H1 (cell line): ENCODE results near the gene MSI1. TPM values are rescaled to one million over a fixed set of nuclear protein-coding genes. Genes with fewer than 3 reads are reported as not detected.

Experiments
- CTCF ChIA-PET: fragments of 300-600 bp; sonication (Branson Sonifier 250); formaldehyde crosslinking; loops from one replicate; lab custom pipeline; 2021; ENCODE audit not compliant: partially characterized antibody; lab: Charles Lee
- POLR2A ChIA-PET: fragments of 300-600 bp; sonication (Branson Sonifier 250); formaldehyde crosslinking; loops from one replicate; lab custom pipeline; 2021; ENCODE audit warnings: inconsistent platforms; ENCODE audit not compliant: partially characterized antibody; lab: Charles Lee
- DNase-seq, 2 experiments: peaks; one replicate each; pipeline versions ENCODE4 v3.0.0 to v3.0.0-alpha.2; 2010 to 2022; ENCODE audit warnings: low spot score in 2 of 2, low read depth in 1 of 2, mixed read lengths in 1 of 2
- FAIRE-seq: peaks from 2 replicates; lab custom pipeline; 2011; peaks lifted over from hg19 to GRCh38; lab: Jason Lieb, UNC
- H2AFZ ChIP-seq: 2 replicates; pipeline ENCODE4 v1.8.1; 2012; ENCODE audit warnings: low read length, inconsistent platforms
- H2AK5ac ChIP-seq: 2 replicates; pipeline ENCODE4 v1.6.1; 2013; ENCODE audit warnings: low read depth, low read length
- H2BK120ac ChIP-seq: replicated peaks from 2 replicates; pipeline ENCODE3; 2013; ENCODE audit warnings: low read depth, low read length, inconsistent platforms
- H2BK12ac ChIP-seq: 2 replicates; pipeline ENCODE4 v1.6.1; 2013; ENCODE audit warnings: low read depth, low read length
- H2BK15ac ChIP-seq: 2 replicates; pipeline ENCODE4 v1.6.1; 2013; ENCODE audit warnings: low read length
- H2BK20ac ChIP-seq: 2 replicates; pipeline ENCODE4 v1.6.1; 2013; ENCODE audit warnings: low read length
- H2BK5ac ChIP-seq: 2 replicates; pipeline ENCODE4 v1.6.1; 2013; ENCODE audit warnings: low read depth, low read length
- H3K14ac ChIP-seq: 2 replicates; pipeline ENCODE4 v1.6.1; 2013; ENCODE audit warnings: inconsistent platforms; ENCODE audit not compliant: insufficient read length
- H3K18ac ChIP-seq: 2 replicates; pipeline ENCODE4 v1.6.1; 2013; ENCODE audit warnings: low read length; ENCODE audit errors: extremely low read depth
- H3K23ac ChIP-seq: 2 replicates; pipeline ENCODE4 v1.6.1; 2013; ENCODE audit warnings: inconsistent platforms; ENCODE audit not compliant: insufficient read length
- H3K23me2 ChIP-seq: 2 replicates; pipeline ENCODE4 v1.6.1; 2013; ENCODE audit warnings: low read depth, low read length
- H3K27ac ChIP-seq: 2 replicates; pipeline ENCODE4 v1.6.1; 2011; ENCODE audit warnings: low read depth, low read length, inconsistent platforms
- H3K27me3 ChIP-seq, 4 experiments: replicated peaks in 1 of 4; 1 replicate in 1 of 4; 2 replicates in 3 of 4; pipeline versions ENCODE4 v1.6.1 to v1.8.1; 2011 to 2013; ENCODE audit warnings: low read length in 3 of 4, mild to moderate bottlenecking in 3 of 4, inconsistent platforms in 2 of 4, mixed read lengths in 2 of 4, moderate library complexity in 1 of 4; ENCODE audit not compliant: control insufficient read depth in 3 of 4, insufficient read depth in 3 of 4; ENCODE audit errors: extremely low read depth in 1 of 4
- H3K36me3 ChIP-seq, 4 experiments: 2 replicates each; pipeline versions ENCODE4 v1.6.1 to v1.8.1; 2011 to 2013; ENCODE audit warnings: mild to moderate bottlenecking in 4 of 4, low read length in 3 of 4, moderate library complexity in 2 of 4, control low read depth in 1 of 4, inconsistent platforms in 1 of 4; ENCODE audit not compliant: insufficient read depth in 4 of 4, control insufficient read depth in 2 of 4
- H3K4ac ChIP-seq: replicated peaks from 2 replicates; pipeline ENCODE3; 2013; ENCODE audit warnings: low read length, low read depth, mixed read lengths, inconsistent platforms; ENCODE audit not compliant: insufficient read length
- H3K4me1 ChIP-seq, 4 experiments: replicated peaks in 1 of 4; 1 replicate in 1 of 4; 2 replicates in 3 of 4; pipeline versions ENCODE4 v1.6.1 to v1.8.1; 2011 to 2013; ENCODE audit warnings: low read length in 3 of 4, inconsistent platforms in 2 of 4, mixed read lengths in 1 of 4; ENCODE audit not compliant: insufficient read depth in 4 of 4, control insufficient read depth in 3 of 4
- H3K4me2 ChIP-seq, 2 experiments: 2 replicates each; pipeline versions ENCODE4 v1.6.1 to v1.8.1; 2011 to 2013; ENCODE audit warnings: low read depth in 2 of 2, low read length in 2 of 2, control low read depth in 1 of 2, inconsistent platforms in 1 of 2, mild to moderate bottlenecking in 1 of 2; ENCODE audit not compliant: insufficient read depth in 1 of 2
- H3K4me3 ChIP-seq, 4 experiments: fragments of 200-600, 300-600 bp in 1 of 4; sonication (generic), shearing (Covaris generic), sonication (Bioruptor Twin) in 1 of 4; 2 replicates each; pipeline versions ENCODE4 v1.5.1 to v1.8.1; 2011 to 2016; ENCODE audit warnings: low read length in 4 of 4, low read depth in 3 of 4, control low read depth in 2 of 4, inconsistent platforms in 2 of 4, mild to moderate bottlenecking in 2 of 4, mixed read lengths in 1 of 4, moderate library complexity in 1 of 4; ENCODE audit not compliant: insufficient read depth in 2 of 4; ENCODE audit errors: extremely low read depth in 1 of 4
- H3K56ac ChIP-seq: replicated peaks from 2 replicates; pipeline ENCODE3; 2013; ENCODE audit warnings: low read depth, mild to moderate bottlenecking, mixed read lengths, low read length, inconsistent platforms; ENCODE audit not compliant: insufficient read length
- H3K79me1 ChIP-seq: 2 replicates; pipeline ENCODE4 v1.6.1; 2013; ENCODE audit warnings: low read depth, low read length, control low read depth
- H3K79me2 ChIP-seq, 2 experiments: 2 replicates each; pipeline versions ENCODE4 v1.6.1 to v1.8.1; 2012 to 2013; ENCODE audit warnings: low read length in 2 of 2, mild to moderate bottlenecking in 2 of 2, inconsistent platforms in 1 of 2; ENCODE audit not compliant: insufficient read depth in 2 of 2, control insufficient read depth in 1 of 2
- H3K9ac ChIP-seq, 4 experiments: replicated peaks in 1 of 4; 1 replicate in 1 of 4; 2 replicates in 3 of 4; pipeline versions ENCODE4 v1.6.1 to v1.8.1; 2011 to 2013; ENCODE audit warnings: low read depth in 3 of 4, low read length in 3 of 4, control low read depth in 2 of 4, mild to moderate bottlenecking in 2 of 4, moderate library complexity in 2 of 4, inconsistent platforms in 1 of 4; ENCODE audit errors: extremely low read depth in 1 of 4
- H3K9me3 ChIP-seq, 2 experiments: 2 replicates each; pipeline versions ENCODE4 v1.6.1 to v1.8.1; 2012 to 2013; ENCODE audit warnings: mild to moderate bottlenecking in 2 of 2, moderate library complexity in 2 of 2, control low read depth in 1 of 2, inconsistent platforms in 1 of 2, low read depth in 1 of 2, low read length in 1 of 2, mixed read lengths in 1 of 2; ENCODE audit not compliant: insufficient read depth in 2 of 2
- H4K20me1 ChIP-seq, 2 experiments: replicated peaks in 1 of 2; 2 replicates each; pipeline versions ENCODE3 to v1.8.1; 2011 to 2013; ENCODE audit warnings: inconsistent platforms in 2 of 2, low read length in 2 of 2, mild to moderate bottlenecking in 1 of 2; ENCODE audit not compliant: insufficient read depth in 2 of 2, control insufficient read depth in 1 of 2
- H4K5ac ChIP-seq: 2 replicates; pipeline ENCODE4 v1.6.1; 2013; ENCODE audit warnings: low read length, low read depth, mixed read lengths, inconsistent platforms; ENCODE audit not compliant: insufficient read length
- H4K8ac ChIP-seq: 2 replicates; pipeline ENCODE4 v1.8.0; 2013; ENCODE audit warnings: mild to moderate bottlenecking, moderate library complexity, low read length, inconsistent platforms; ENCODE audit not compliant: insufficient read depth; ENCODE audit errors: extremely low read depth
- H4K91ac ChIP-seq: replicated peaks from 2 replicates; pipeline ENCODE3; 2013; ENCODE audit warnings: low read length, mixed read lengths, inconsistent platforms; ENCODE audit not compliant: insufficient read length
- ASH2L ChIP-seq: fragments of 200-600, 300-600 bp; sonication (generic); IDR thresholded peaks from one replicate; pipeline ENCODE4 v1.7.1; 2017; ENCODE audit warnings: low read length
- CBX5 ChIP-seq: fragments of 300-800, 300-1000 bp; sonication (generic); IDR thresholded peaks from 2 replicates; pipeline ENCODE4 v1.7.1; 2016; ENCODE audit warnings: antibody characterized with exemption, low read length, low read depth
- JUN ChIP-seq: IDR thresholded peaks from 2 replicates; pipeline ENCODE4 v1.6.1; 2011; ENCODE audit warnings: low read depth, mild to moderate bottlenecking, improper control_type of control experiment, low read length
- JUND ChIP-seq: IDR thresholded peaks from 2 replicates; pipeline ENCODE4 v1.6.1; 2011; ENCODE audit warnings: mild to moderate bottlenecking, improper control_type of control experiment, low read length
- KDM5A ChIP-seq: fragments of 200-600 bp; IDR thresholded peaks from 2 replicates; pipeline ENCODE4 v1.7.1; 2012; ENCODE audit warnings: mild to moderate bottlenecking, low read length, inconsistent platforms, mixed read lengths
- PHF8 ChIP-seq: fragments of 200-600 bp; sonication (generic); conservative IDR thresholded peaks from 2 replicates; pipeline ENCODE4 v1.7.1; 2012; ENCODE audit warnings: low read depth, mild to moderate bottlenecking, inconsistent platforms, low read length, moderate library complexity
- POU5F1 ChIP-seq: IDR thresholded peaks from 2 replicates; pipeline ENCODE4 v1.6.1; 2011; ENCODE audit warnings: low read depth, mild to moderate bottlenecking, low read length, moderate library complexity
- SIN3A ChIP-seq, 2 experiments: IDR thresholded peaks in 1 of 2; conservative IDR thresholded peaks in 1 of 2; 2 replicates each; pipeline ENCODE4 v1.6.1; 2011 to 2012; ENCODE audit warnings: low read length in 2 of 2, improper control_type of control experiment in 1 of 2, low read depth in 1 of 2, mild to moderate bottlenecking in 1 of 2
- TAF7 ChIP-seq: optimal IDR thresholded peaks from 2 replicates; pipeline ENCODE3; 2011; ENCODE audit warnings: low read depth, mild to moderate bottlenecking, inconsistent platforms, low read length, moderate library complexity, borderline replicate concordance
- USF2 ChIP-seq: IDR thresholded peaks from 2 replicates; pipeline ENCODE4 v1.6.1; 2011; ENCODE audit warnings: low read length, improper control_type of control experiment
- WGBS, 2 experiments: shearing (Covaris generic) in 1 of 2; methylation state at CpG; one replicate each; pipeline versions ENCODE4 v1.1.6 to v1.1.7; 2013 to 2015; ENCODE audit warnings: low lambda C conversion rate in 2 of 2, mixed read lengths in 2 of 2, inconsistent platforms in 1 of 2, low coverage in 1 of 2, missing lambda C conversion rate in 1 of 2; ENCODE audit not compliant: insufficient replicate concordance in 2 of 2, insufficient coverage in 1 of 2, insufficient read length in 1 of 2; ENCODE audit errors: extremely low coverage in 1 of 2, missing lambda C conversion rate in 1 of 2; 5-methylcytosine and 5-hydroxymethylcytosine counted together
- polyA plus RNA-seq, 7 experiments: library from polyadenylated mRNA; depleted of rRNA in 3 of 7; stranded (reverse) in 5 of 7; unstranded in 2 of 7; fragments of >200 nt in 5 of 7; fragments of 200-250 nt in 2 of 7; gene quantifications; 1 replicate in 5 of 7; 2 replicates in 1 of 7; 4 replicates in 1 of 7; pipeline versions ENCODE4 v1.2.1 to v1.2.3, GENCODE V29; 2011 to 2013; ENCODE audit warnings: missing spikeins in 2 of 7, mixed read lengths in 2 of 7
- total RNA-seq: library from RNA; stranded (reverse); fragmentation: NEBNext Ultra II Directional; extraction: Animal tissue kit (Norgen Biotek cat#: 25700); gene quantifications from 2 replicates; pipeline ENCODE4 v1.2.1, GENCODE V29; 2021

The MSI1 gene
- total and polyA plus RNA-seq, 2 of the 8 experiments (the other 6 are each of a cell fraction or from before 2014, with no cell fraction given), result 13.5 to 51.9 TPM

GRCh38 chr12:120343692-120344091, 25.3 kb downstream of the MSI1 start:
- no peak overlapping the region for H2AK5ac ChIP-seq
- WGBS, 2 experiments, result 94% methylated on average over 8 of the region's 8 CpGs; no CpG with 5 or more reads in 1 of the 2 experiments
- no peak overlapping the region for H2BK120ac ChIP-seq
- H3K79me2 ChIP-seq, result no peaks in the 10 kb centered on the region
- H3K23me2 ChIP-seq, result no peaks in the 10 kb centered on the region
- H2AFZ ChIP-seq, result no peak overlapping the region
- H3K27ac ChIP-seq, result no peak overlapping the region
- no peak overlapping the region for H2BK15ac ChIP-seq
- H3K9ac ChIP-seq, result no peak overlapping the region
- no peak overlapping the region for H3K23ac ChIP-seq
- H3K4me2 ChIP-seq, result no peak overlapping the region
- peaks cover 0 to 9% (median 4%) of the 10 kb centered on the region in 4 experiments; a peak in 5 of 7 replicates for H3K4me1 ChIP-seq
- H3K14ac ChIP-seq, result no peak overlapping the region
- H3K4me3 ChIP-seq, result no peak overlapping the region
- H4K20me1 ChIP-seq, result peaks cover 0 to 4% of the 10 kb centered on the region in 2 experiments
- no peak for FAIRE-seq
- no peak overlapping the region for H3K18ac ChIP-seq
- ChIA-PET POLR2A (interaction anchor here (1.5 to 2.9 kb wide), 3 partner anchors 8 to 103 kb away, joined by 5 to 13 read pairs (median 6); partner anchors contain the start of genes GATC and TRIAP1), CTCF (interaction anchor here (1.7 to 3.1 kb wide), 3 partner anchors 8 to 24 kb away, joined by 6 to 13 read pairs (median 6); no protein-coding TSS in a partner anchor)
- DNase-seq, result no peak
- H2BK20ac ChIP-seq, result no peak overlapping the region
- no peak overlapping the region for H2BK12ac ChIP-seq
- H3K56ac ChIP-seq, result no peak overlapping the region
- H3K27me3 ChIP-seq, result no peaks in the 10 kb centered on the region
- H3K9me3 ChIP-seq, result no peaks in the 10 kb centered on the region
- no peak overlapping the region for H4K91ac ChIP-seq
- H4K8ac ChIP-seq, result no peak overlapping the region
- no peak overlapping the region for H4K5ac ChIP-seq
- no peaks in the 10 kb centered on the region for H3K79me1 ChIP-seq
- peaks cover 8 to 43% (median 29%) of the 10 kb centered on the region in 4 experiments; a peak in 6 of 8 replicates for H3K36me3 ChIP-seq
- no peak overlapping the region for H3K4ac ChIP-seq
- no peak overlapping the region for H2BK5ac ChIP-seq
- TF ChIP-seq TAF7 (no peak), JUN (no peak), JUND (no peak), USF2 (no peak), SIN3A (conservative IDR thresholded peaks at IDR 0.05 in 1 of 2, IDR thresholded peaks at IDR 0.05 in 1 of 2; ENCODE audit: low read depth in 1 of 2, low read length in 2 of 2) (no peak), KDM5A (no peak), CBX5 (no peak), POU5F1 (no peak), PHF8 (no peak), ASH2L (no peak)
